Body of pancreas (tissue), 4 donors: ENCODE measurements around the gene TMEM97. TPM values are rescaled to one million over a fixed set of nuclear protein-coding genes. Genes with fewer than 3 reads are reported as not detected.

Source experiments
- ATAC-seq: fragments of 150-250 bp; one replicate; pipeline ENCODE4 v1.9.1; 2016
- DNase-seq, 4 donors: peaks; one replicate each; pipeline ENCODE4 v3.0.0-alpha.2; 2019
- H3K27ac ChIP-seq, 4 donors: fragments of 200-600 bp; sonication (generic); 1 replicate in 3 of 4; 2 replicates in 1 of 4; pipeline versions ENCODE4 v1.5.1 to v1.6.1; 2016 to 2019; ENCODE audit warnings: mild to moderate bottlenecking in 1 of 4, mixed read lengths in 1 of 4, moderate library complexity in 1 of 4
- H3K27me3 ChIP-seq, 2 donors: fragments of 200-600 bp; sonication (generic); one replicate each; pipeline ENCODE4 v1.6.0; 2016; ENCODE audit warnings: mild to moderate bottlenecking in 1 of 2
- H3K36me3 ChIP-seq, 2 donors: fragments of 200-600 bp; sonication (generic); replicated peaks in 1 of 2; 2 replicates each; pipeline ENCODE4 v1.5.1; 2016; ENCODE audit warnings: low read depth in 2 of 2; ENCODE audit not compliant: insufficient read depth in 1 of 2
- H3K4me1 ChIP-seq: fragments of 200-600 bp; sonication (generic); one replicate; pipeline ENCODE4 v1.6.0; 2016
- H3K4me3 ChIP-seq, 2 donors: fragments of 200-600 bp; sonication (generic); 1 replicate in 1 of 2; 2 replicates in 1 of 2; pipeline ENCODE4 v1.5.1; 2016 to 2019
- H3K9me3 ChIP-seq, 3 donors: fragments of 200-600 bp; sonication (generic); 1 replicate in 2 of 3; 2 replicates in 1 of 3; pipeline ENCODE4 v1.5.1; 2016
- POLR2A ChIP-seq, 3 donors: fragments of 450-650 bp; IDR thresholded peaks; one replicate each; pipeline ENCODE4 v1.6.1; 2016; ENCODE audit warnings: antibody characterized with exemption in 3 of 3, mild to moderate bottlenecking in 2 of 3
- WGBS, 2 donors: methylation state at CpG; one replicate each; pipeline ENCODE4 v1.1.5; 2017; 5-methylcytosine and 5-hydroxymethylcytosine counted together
- intact Hi-C: fragments of 100-400 bp; cut with DNase I; formaldehyde crosslinking; loops from one replicate; pipeline ENCODE4 v1.15.1; 2023
- total RNA-seq, 2 donors: library from RNA; depleted of rRNA; stranded (reverse); fragments of >200 nt; gene quantifications; one replicate each; pipeline ENCODE4 v1.1.0, GENCODE V29; 2016
- TF ChIP-seq, protein P1 (sequence below), 7 experiments: fragments of 450-650 bp in 4 of 7; fragments of 200-600 bp in 3 of 7; sonication (generic) in 3 of 7; IDR thresholded peaks; one replicate each; pipeline ENCODE4 v1.5.1; 2016 to 2019; ENCODE audit warnings: antibody characterized with exemption in 7 of 7

TMEM97 gene
- total RNA-seq, 2 donors from 2014 or later: 35.9 to 75.5 TPM

DNA sequence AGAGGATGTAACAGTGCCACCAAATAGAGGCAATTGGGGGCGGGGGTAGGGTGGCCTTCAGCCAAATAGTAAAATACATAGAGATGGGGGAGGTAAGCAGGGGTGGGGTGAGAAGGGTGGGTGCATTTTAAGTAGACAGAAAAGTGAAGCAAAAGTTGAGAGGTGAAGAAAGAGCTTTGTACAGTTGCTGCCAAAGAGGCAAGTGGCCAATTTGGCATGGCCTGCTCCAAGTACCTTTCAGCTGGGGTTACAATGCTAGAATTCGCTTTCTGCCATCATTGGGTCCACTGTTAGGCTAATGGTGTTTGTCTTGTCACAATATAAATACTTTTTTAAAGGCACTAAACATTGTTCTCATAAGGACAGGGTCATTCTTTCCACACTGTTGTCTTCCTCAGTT, 5.2 kb upstream of the TMEM97 start:
- no peaks in the 10 kb centered on the region for H3K9me3 ChIP-seq
- peaks cover 46% of the 10 kb centered on the region for H3K4me1 ChIP-seq
- H3K4me3 ChIP-seq: no peak overlapping the region
- H3K36me3 ChIP-seq: no peaks in the 10 kb centered on the region
- peak; percentile 52 to 81 (median 58) for DNase-seq
- ATAC-seq: no peak
- TF ChIP-seq, protein P1, sequence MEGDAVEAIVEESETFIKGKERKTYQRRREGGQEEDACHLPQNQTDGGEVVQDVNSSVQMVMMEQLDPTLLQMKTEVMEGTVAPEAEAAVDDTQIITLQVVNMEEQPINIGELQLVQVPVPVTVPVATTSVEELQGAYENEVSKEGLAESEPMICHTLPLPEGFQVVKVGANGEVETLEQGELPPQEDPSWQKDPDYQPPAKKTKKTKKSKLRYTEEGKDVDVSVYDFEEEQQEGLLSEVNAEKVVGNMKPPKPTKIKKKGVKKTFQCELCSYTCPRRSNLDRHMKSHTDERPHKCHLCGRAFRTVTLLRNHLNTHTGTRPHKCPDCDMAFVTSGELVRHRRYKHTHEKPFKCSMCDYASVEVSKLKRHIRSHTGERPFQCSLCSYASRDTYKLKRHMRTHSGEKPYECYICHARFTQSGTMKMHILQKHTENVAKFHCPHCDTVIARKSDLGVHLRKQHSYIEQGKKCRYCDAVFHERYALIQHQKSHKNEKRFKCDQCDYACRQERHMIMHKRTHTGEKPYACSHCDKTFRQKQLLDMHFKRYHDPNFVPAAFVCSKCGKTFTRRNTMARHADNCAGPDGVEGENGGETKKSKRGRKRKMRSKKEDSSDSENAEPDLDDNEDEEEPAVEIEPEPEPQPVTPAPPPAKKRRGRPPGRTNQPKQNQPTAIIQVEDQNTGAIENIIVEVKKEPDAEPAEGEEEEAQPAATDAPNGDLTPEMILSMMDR (IDR thresholded peaks at IDR 0.05): no peak
- TF ChIP-seq POLR2A (IDR thresholded peaks at IDR 0.05): no peak
- no peaks in the 10 kb centered on the region for H3K27me3 ChIP-seq
- WGBS, 2 donors: 50 to 60% methylated on average over 2 of the region's 2 CpGs
- intact Hi-C loops: no loop called here
- no peak overlapping the region for H3K27ac ChIP-seq

DNA sequence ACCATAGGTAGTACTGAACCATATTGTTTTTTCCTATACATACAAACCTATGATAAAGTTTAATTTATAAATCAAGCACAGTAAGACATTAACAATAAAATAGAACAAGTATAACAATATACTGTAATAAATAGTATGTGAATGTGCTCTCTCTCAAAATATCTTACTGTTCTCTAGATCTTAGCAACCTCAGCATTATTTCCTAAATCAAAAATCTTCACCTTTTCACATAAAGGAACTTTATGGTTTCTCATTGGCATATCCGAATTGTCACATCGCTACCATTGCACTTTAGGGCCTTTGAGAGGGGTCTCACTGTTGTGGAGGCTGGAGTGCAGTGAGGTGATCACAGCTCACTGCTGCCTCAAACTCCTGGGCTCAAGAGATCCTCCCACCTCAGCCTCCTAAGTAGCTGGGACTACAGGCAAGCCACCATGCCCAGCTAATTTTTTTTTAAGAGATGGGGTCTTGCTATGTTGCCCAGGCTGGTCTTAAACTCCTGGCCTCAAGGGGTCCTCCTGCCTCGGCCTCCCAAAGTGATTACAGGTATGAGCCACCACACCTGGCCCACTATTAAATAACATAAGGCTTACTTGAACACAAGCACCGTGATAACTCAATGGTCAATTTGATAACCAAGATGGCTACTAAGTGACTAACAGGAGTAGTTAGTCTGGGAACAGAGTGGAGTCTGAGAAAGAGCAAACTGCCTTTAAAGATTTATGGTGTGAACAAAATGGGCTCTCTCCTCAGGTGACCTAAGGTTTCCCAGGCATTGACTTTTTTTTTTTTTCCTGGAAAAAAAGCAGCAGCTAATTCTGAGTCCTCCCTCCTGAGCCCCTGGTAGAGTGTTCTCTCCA, 2.9 kb upstream of the TMEM97 start:
- ATAC-seq (no peak), DNase-seq (no peak)
- intact Hi-C loops: no loop called here

DNA sequence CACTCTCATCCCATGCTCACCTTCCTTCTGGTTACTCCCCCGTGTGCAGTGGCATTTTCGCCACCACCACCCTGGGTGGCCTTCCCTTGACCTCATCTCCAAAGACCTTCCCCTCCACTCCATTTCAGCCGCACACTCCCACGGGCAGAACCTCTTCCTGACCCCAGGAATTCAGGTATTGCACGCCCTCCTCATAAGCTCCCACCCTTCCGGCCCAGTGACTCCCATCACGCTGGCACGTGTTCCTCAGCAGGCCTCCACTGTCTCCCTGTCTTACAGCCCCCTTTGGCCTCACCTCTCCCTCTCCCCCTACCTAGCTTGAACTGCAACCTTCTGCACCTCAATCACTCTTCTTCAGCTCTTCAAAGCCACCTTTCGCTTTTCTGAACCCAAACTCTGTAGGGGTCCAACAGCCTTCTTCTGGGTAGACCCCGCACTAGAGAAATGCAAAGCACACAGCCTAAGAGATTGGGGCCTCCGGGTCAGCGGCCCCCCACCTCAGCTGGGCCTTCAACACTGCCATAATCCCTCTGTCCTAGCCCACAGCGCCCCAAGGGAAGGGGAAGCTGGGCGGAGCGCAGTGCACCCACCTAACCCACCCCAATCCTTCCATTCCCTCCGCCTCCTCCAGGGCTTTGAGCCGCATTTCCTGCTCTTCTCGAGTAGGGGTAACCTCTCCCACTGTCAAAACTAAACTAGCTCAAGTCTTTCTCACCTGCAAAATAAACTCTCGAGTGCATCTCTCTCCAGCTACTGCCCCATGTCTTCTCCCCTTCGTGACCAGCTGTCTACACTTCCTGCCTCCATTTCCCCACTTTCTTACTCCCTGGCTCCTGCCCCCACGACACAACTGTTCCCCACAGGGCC, 1.7 kb upstream of the TMEM97 start:
- 74 to 77% methylated on average over 19 to 21 of the region's 21 CpGs for WGBS, 2 donors
- Histone ChIP-seq H3K4me3 (no peak overlapping the region), H3K27ac (peak overlapping the region; percentile 25 to 95 (median 89)), H3K36me3 (no peaks in the 10 kb centered on the region), H3K27me3 (no peaks in the 10 kb centered on the region), H3K4me1 (peaks cover 68% of the 10 kb centered on the region), H3K9me3 (no peaks in the 10 kb centered on the region)
- ATAC-seq (no peak), DNase-seq (no peak)
- intact Hi-C loops: no loop called here
- TF ChIP-seq, protein P1 (IDR thresholded peaks at IDR 0.05): no peak
- TF ChIP-seq POLR2A (IDR thresholded peaks at IDR 0.05): no peak

More for the DNA sequence above, 2.9 kb upstream of the TMEM97 start:
- H3K4me3 ChIP-seq: no peak overlapping the region
- peaks cover 63% of the 10 kb centered on the region for H3K4me1 ChIP-seq
- no peaks in the 10 kb centered on the region for H3K27me3 ChIP-seq
- no peak for TF ChIP-seq POLR2A (IDR thresholded peaks at IDR 0.05)
- TF ChIP-seq, protein P1 (IDR thresholded peaks at IDR 0.05): no peak
- no peaks in the 10 kb centered on the region for H3K9me3 ChIP-seq
- H3K36me3 ChIP-seq: no peaks in the 10 kb centered on the region
- no peak overlapping the region for H3K27ac ChIP-seq
- 92 to 98% methylated on average over 3 to 4 of the region's 4 CpGs for WGBS, 2 donors

DNA sequence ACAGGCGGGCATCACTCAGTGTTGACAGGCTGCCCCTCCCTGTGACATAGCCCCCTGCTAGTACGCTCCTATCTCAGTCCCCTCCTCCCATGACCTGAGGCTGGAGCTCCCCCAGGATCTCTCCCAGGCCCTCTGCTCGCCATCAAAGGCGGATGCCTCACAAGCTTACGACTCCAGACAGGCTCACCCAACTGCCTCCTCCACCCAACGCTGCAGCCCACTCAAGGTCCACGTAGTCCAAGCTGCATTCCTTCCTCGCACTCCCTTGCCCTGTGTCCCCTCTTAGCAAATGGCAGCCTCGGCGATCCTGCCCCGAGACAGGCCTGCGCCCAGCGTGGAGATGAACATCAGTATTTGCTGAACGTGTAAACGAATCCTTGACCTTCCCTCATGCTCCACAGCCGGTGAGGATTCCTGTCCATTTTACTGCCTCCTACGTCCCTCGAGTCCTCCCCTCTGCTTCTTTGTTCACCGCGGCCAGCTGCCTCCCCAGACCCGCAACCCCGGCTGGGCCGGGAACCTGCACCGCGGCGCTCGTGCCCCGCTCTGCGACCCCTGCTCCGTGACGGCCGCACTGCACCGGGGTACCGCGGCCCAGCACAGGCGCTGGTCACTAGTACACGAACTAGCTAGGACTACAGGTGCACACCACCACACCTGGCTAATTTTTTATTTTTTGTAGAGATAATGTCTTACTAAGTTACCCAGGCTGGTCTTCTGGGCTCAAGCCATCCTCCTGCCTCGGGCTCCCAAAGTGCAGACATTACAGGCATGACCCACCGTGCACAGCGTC, 838 bp upstream of the TMEM97 start:
- peak; percentile 1 for ATAC-seq
- no peaks in the 10 kb centered on the region for H3K36me3 ChIP-seq
- H3K27ac ChIP-seq: peak overlapping the region; percentile 25 to 95 (median 89)
- no peaks in the 10 kb centered on the region for H3K27me3 ChIP-seq
- H3K9me3 ChIP-seq: no peaks in the 10 kb centered on the region
- DNase-seq: no peak
- peak overlapping the region in 1 of 2 donors; percentile 13 for H3K4me3 ChIP-seq
- intact Hi-C loops: no loop called here
- 8 to 12% methylated on average over 39 to 40 of the region's 40 CpGs for WGBS, 2 donors
- H3K4me1 ChIP-seq: peaks cover 68% of the 10 kb centered on the region
- no peak for TF ChIP-seq POLR2A (IDR thresholded peaks at IDR 0.05)
- TF ChIP-seq, protein P1 (IDR thresholded peaks at IDR 0.05): no peak
